ENCODE results near the gene PGLYRP3.

The PGLYRP3 gene

DNA sequence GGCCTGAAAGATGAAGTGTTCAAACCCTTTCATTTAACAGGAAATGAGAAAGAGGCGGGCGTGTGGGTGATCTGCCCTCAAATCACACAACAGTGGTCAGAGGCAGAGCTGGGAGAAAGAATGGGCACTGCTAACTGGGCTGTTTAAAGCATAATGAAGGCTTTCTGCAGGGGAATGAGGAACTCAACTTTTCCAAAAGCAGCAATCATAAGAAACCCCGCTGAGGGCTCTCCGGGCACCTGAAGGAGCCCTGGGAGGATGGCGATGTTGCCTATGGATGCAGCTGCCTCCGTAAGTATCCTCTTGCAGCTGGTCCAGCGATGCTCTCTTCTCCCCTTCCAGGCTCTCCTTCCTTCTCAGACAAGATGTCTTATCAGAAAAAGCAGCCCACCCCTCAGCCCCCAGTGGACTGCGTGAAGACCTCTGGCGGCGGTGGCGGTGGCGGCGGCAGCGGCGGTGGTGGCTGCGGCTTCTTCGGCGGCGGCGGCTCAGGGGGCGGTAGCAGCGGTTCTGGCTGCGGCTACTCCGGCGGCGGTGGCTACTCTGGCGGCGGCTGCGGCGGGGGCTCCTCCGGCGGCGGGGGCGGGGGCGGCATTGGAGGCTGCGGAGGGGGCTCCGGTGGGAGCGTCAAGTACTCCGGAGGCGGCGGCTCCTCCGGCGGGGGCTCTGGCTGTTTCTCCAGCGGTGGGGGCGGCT is 52.0 kb downstream of the PGLYRP3 start:
- DNase-seq (ENCODE audit: low read depth in 2 of 2) = no peak

- no peak for DNase-seq (ENCODE audit: low read depth in 2 of 2)
Measured at GRCh38 chr1:153259387-153259786, 53.4 kb downstream of the PGLYRP3 start, which contains the start of gene LORICRIN. Gene LORICRIN (plus strand): TSS chr1:153259687. CDS start chr1:153260950, 1,263 bp downstream.

DNA sequence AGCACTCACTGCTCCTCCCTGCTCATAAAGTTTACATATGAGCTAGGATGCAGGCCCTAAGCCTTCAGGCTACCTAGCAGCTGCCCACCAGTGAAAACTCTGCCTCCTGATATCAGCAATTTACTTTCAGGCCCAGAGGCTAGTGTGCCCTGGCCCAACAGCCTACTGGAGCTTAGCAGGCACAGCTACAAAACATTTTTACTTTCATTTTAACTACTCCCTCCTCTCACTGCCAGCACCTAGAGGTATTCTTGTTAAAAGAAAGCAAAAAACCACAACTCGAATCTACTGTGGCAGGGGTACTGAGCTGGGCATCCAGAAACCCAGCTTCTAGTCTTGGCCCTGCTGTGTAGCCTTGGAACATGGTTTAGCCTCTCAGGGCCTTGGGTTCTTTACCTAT is 59.1 kb downstream of the PGLYRP3 start:
- DNase-seq (ENCODE audit: low read depth in 2 of 2) = no peak

GRCh38 chr1:153253076-153253475 is 59.7 kb downstream of the PGLYRP3 start:
- DNase-seq (ENCODE audit: low read depth in 2 of 2) = no peak

- no peak for DNase-seq (ENCODE audit: low read depth in 2 of 2)
Measured at GRCh38 chr1:153251988-153252387, 60.8 kb downstream of the PGLYRP3 start.

DNA sequence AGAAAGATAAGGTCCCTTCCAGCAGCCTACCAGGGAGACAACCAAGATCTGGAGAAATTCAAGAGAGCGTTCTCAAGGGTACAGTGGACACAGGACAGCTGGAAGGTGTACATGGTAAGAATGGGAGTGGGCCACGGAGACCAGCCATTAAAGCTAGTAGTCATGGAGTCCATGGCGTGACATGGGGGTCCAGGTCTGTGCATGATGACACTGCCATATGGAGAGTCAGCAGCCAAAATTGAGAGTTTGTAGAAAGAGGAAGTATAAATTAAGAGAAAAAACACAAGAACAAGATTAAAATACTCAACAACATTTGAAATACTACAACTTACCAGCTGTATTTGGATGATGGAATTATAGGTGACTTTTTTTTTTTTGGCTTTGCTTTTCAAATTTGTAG is 61.2 kb downstream of the PGLYRP3 start:
- DNase-seq (ENCODE audit: low read depth in 2 of 2) = no peak

DNA sequence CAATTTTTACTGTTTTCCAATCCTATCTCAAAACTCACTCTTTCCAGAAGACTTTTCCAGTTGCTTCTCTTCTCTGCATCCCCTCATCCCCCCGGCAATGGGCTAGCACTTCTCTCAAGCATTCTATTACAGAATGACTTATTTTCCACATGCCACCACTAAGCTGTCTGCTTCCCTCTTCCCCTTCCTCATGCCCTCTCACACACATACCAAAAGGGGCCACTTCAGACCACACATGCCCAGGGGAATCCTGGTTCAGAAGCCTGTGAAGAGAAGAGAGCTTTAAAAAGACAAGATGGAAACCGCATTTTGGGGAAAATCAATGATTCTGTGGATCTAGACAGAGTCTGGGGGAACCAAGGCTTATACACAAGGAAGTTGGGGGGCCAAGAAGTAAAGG is 61.7 kb downstream of the PGLYRP3 start:
- no peak for DNase-seq (ENCODE audit: low read depth in 2 of 2)

GRCh38 chr1:153250166-153250565 is 62.6 kb downstream of the PGLYRP3 start:
- DNase-seq (ENCODE audit: low read depth in 2 of 2) = no peak

- DNase-seq (ENCODE audit: low read depth in 2 of 2) = no peak
Measured at GRCh38 chr1:153248176-153248879, 64.4 kb downstream of the PGLYRP3 start.
